ENCODE measurements around the gene SORCS1. TPM values are rescaled to one million over a fixed set of nuclear protein-coding genes. Genes with fewer than 3 reads are reported as not detected.

SORCS1 gene
- total RNA-seq, 2 donors from 2014 or later, result 0.23 to 14.4 TPM

DNA sequence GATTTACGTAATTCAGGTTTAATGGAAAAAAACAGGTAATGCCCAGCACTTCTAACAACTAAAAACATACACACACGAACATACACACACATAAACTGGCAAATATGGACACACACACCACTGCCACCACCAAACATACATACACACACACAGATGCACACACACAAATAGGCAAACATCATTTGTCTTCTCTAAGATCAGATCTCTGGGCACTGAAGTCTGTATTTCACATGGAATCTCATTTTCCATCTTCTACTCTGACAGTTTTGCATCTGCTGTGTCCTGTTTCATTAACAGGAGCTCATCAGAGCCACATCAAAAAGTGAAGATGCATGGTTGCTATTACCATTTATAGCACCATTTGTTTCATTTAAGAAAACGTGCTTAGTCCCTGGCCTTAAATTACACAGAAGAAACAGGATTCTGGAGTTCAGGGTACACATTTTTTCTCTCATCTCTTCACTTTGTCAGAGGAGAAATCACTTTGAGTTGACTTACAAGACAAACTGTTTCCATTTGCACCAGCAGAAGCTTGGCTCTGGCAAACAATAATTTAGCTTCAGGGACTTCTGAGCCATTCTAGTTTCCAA, 165.3 kb downstream of the SORCS1 start:
- WGBS, result 66% methylated on average over 3 of the region's 3 CpGs
- no peaks in the 10 kb centered on the region for H3K9me3 ChIP-seq
- no peak overlapping the region for H3K4me3 ChIP-seq
- intact Hi-C loops (cut with DNase I), result no loop called here
- TF ChIP-seq POLR2AphosphoS5 (IDR thresholded peaks at IDR 0.05), result no peak
- TF ChIP-seq, protein P1, sequence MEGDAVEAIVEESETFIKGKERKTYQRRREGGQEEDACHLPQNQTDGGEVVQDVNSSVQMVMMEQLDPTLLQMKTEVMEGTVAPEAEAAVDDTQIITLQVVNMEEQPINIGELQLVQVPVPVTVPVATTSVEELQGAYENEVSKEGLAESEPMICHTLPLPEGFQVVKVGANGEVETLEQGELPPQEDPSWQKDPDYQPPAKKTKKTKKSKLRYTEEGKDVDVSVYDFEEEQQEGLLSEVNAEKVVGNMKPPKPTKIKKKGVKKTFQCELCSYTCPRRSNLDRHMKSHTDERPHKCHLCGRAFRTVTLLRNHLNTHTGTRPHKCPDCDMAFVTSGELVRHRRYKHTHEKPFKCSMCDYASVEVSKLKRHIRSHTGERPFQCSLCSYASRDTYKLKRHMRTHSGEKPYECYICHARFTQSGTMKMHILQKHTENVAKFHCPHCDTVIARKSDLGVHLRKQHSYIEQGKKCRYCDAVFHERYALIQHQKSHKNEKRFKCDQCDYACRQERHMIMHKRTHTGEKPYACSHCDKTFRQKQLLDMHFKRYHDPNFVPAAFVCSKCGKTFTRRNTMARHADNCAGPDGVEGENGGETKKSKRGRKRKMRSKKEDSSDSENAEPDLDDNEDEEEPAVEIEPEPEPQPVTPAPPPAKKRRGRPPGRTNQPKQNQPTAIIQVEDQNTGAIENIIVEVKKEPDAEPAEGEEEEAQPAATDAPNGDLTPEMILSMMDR (IDR thresholded peaks at IDR 0.05), result no peak
- no peak for TF ChIP-seq POLR2A (IDR thresholded peaks at IDR 0.05)
- no peak for DNase-seq (ENCODE audit: low spot score)
- H3K27me3 ChIP-seq (replicated peaks; ENCODE audit: insufficient read depth), result no peaks in the 10 kb centered on the region
- no peaks in the 10 kb centered on the region for H3K36me3 ChIP-seq
- no peaks in the 10 kb centered on the region for H3K4me1 ChIP-seq (replicated peaks)
- H3K27ac ChIP-seq, result no peak overlapping the region

DNA sequence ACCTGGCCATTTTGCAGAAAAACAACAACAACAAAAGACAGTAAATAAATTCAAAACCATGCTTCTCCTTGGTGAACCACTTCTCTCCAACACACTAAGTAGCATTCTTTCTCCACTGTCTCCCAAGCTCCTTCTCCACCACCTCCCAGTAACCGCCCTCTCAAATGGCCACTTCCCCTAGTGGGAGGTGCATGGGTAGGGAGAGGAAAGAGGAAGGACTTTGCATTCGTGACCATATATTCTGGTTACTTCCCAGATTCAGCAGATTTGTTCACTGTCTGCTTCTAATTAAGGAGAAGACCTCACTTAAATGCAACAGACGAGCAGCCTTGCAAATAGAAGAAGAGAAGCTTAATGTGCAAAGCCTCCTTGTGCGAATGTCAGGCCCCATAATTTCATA, 166.8 kb downstream of the SORCS1 start:
- intact Hi-C loops (cut with DNase I), result no loop called here
- TF ChIP-seq, protein P1 (IDR thresholded peaks at IDR 0.05), result no peak
- no peak for TF ChIP-seq POLR2AphosphoS5 (IDR thresholded peaks at IDR 0.05)
- no peak for TF ChIP-seq POLR2A (IDR thresholded peaks at IDR 0.05)
- no peaks in the 10 kb centered on the region for H3K9me3 ChIP-seq
- H3K36me3 ChIP-seq, result no peaks in the 10 kb centered on the region
- no peak for DNase-seq (ENCODE audit: low spot score)
- H3K27ac ChIP-seq, result no peak overlapping the region
- no peaks in the 10 kb centered on the region for H3K27me3 ChIP-seq (replicated peaks; ENCODE audit: insufficient read depth)
- H3K4me3 ChIP-seq, result no peak overlapping the region
- WGBS, result 78% methylated on average over 4 of the region's 4 CpGs
- no peaks in the 10 kb centered on the region for H3K4me1 ChIP-seq (replicated peaks)

DNA sequence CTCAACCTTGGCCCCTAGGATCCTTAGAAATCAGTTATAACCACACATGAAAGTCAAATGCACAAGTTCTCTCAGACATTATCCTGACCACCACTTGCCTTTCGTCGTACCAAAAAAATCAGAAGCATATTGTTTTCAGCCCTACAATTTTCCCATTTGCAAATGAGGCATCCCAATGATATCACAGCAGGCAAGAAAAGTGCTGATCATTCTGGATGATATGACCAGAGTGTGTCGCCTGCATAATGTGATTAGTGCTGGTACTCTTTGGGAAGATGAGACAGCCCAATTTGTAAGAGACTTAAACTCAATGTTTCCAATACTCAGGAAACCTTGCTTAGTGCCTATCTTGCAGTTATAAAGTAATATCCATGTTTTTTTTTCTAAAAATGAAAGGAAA, 168.0 kb downstream of the SORCS1 start:
- no peak for DNase-seq (ENCODE audit: low spot score)
- Histone ChIP-seq H3K27me3 (replicated peaks; ENCODE audit: insufficient read depth) (no peaks in the 10 kb centered on the region), H3K27ac (no peak overlapping the region), H3K9me3 (no peaks in the 10 kb centered on the region), H3K36me3 (no peaks in the 10 kb centered on the region), H3K4me1 (replicated peaks) (no peaks in the 10 kb centered on the region), H3K4me3 (no peak overlapping the region)
- 83% methylated on average over 3 of the region's 3 CpGs for WGBS
- intact Hi-C loops (cut with DNase I), result no loop called here
- TF ChIP-seq POLR2AphosphoS5 (IDR thresholded peaks at IDR 0.05) (no peak), POLR2A (IDR thresholded peaks at IDR 0.05) (no peak)
- TF ChIP-seq, protein P1 (IDR thresholded peaks at IDR 0.05), result no peak

DNA sequence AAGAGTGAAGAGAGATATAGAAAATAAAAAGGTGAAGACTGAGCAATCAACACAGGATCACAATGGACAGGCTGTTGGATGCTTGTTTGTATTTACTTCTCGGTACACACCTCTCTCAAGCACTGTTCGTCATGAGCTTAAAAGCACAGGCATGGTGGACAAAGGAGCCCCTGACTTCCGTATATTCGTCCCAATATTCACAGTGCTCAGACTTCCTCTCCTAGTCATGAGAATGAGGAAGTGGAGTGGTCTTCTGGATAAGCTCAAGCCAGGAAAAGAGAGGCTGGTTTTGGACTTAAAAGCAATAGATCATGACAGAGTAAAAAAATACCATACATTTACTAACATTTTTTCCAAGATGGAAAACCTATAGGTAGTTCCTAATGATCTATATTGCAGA, 172.5 kb downstream of the SORCS1 start:
- DNase-seq (ENCODE audit: low spot score), result no peak
- TF ChIP-seq, protein P1 (IDR thresholded peaks at IDR 0.05), result no peak
- TF ChIP-seq POLR2A (IDR thresholded peaks at IDR 0.05) (no peak), POLR2AphosphoS5 (IDR thresholded peaks at IDR 0.05) (no peak)
- H3K4me1 ChIP-seq (replicated peaks), result no peaks in the 10 kb centered on the region
- no peak overlapping the region for H3K27ac ChIP-seq
- H3K36me3 ChIP-seq, result no peaks in the 10 kb centered on the region
- H3K4me3 ChIP-seq, result no peak overlapping the region
- H3K9me3 ChIP-seq, result no peaks in the 10 kb centered on the region
- WGBS, result 87% methylated on average over 4 of the region's 4 CpGs
- no peaks in the 10 kb centered on the region for H3K27me3 ChIP-seq (replicated peaks; ENCODE audit: insufficient read depth)
- intact Hi-C loops (cut with DNase I), result no loop called here

DNA sequence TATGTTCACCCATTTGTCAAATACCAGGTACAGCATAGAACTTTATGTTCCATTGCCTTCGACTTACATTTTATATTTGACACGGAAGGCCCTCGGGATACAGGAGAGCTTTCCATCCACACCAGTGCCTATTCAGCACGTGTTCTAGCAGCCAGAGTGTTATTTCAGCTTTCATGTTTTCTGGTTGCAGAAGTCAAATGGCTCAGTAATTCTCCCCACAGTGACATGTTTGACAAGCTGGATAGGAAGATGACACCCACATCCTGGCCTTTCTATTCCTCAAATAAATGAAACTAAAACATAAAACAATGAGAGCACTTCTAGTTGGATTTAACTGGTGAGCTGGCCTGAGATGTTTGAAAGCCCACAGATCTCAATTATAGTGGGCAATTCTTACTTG, 173.4 kb downstream of the SORCS1 start:
- Histone ChIP-seq H3K36me3 (no peaks in the 10 kb centered on the region), H3K4me3 (no peak overlapping the region), H3K4me1 (replicated peaks) (no peaks in the 10 kb centered on the region), H3K27me3 (replicated peaks; ENCODE audit: insufficient read depth) (no peaks in the 10 kb centered on the region), H3K27ac (no peak overlapping the region), H3K9me3 (no peaks in the 10 kb centered on the region)
- no peak for TF ChIP-seq POLR2AphosphoS5 (IDR thresholded peaks at IDR 0.05)
- TF ChIP-seq POLR2A (IDR thresholded peaks at IDR 0.05), result no peak
- TF ChIP-seq, protein P1 (IDR thresholded peaks at IDR 0.05), result no peak
- 77% methylated on average over 4 of the region's 4 CpGs for WGBS
- no peak for DNase-seq (ENCODE audit: low spot score)
- intact Hi-C loops (cut with DNase I), result no loop called here

Data from prostate gland (tissue), 2 donors.